Ishikawa (cell line): ENCODE measurements around the gene ACYP2.

Experiments
- CEBPB ChIP-seq: IDR thresholded peaks from 2 replicates; pipeline ENCODE4 v1.6.1; 2012
- CREB1 ChIP-seq: IDR thresholded peaks from 2 replicates; pipeline ENCODE4 v1.6.1; 2012; ENCODE audit warnings: low read depth
- EP300 ChIP-seq: IDR thresholded peaks from 2 replicates; pipeline ENCODE4 v1.6.1; 2012; ENCODE audit warnings: borderline replicate concordance
- NFIC ChIP-seq: IDR thresholded peaks from 2 replicates; pipeline ENCODE4 v1.6.1; 2012
- RAD21 ChIP-seq: IDR thresholded peaks from 2 replicates; pipeline ENCODE4 v1.6.1; 2012; ENCODE audit warnings: low read depth
- TCF12 ChIP-seq: IDR thresholded peaks from 2 replicates; pipeline ENCODE4 v1.6.1; 2012; ENCODE audit warnings: low read depth
- YY1 ChIP-seq: IDR thresholded peaks from 2 replicates; pipeline ENCODE4 v1.6.1; 2012; ENCODE audit warnings: low read depth
- TF ChIP-seq, protein P1 (sequence below): IDR thresholded peaks from 2 replicates; pipeline ENCODE4 v1.6.1; 2012
- TF ChIP-seq, protein P2 (sequence below): IDR thresholded peaks from 2 replicates; pipeline ENCODE4 v1.6.1; 2012; ENCODE audit warnings: low read depth, mild to moderate bottlenecking
- TF ChIP-seq, protein P3 (sequence below): IDR thresholded peaks from 2 replicates; pipeline ENCODE4 v1.6.1; 2012

DNA sequence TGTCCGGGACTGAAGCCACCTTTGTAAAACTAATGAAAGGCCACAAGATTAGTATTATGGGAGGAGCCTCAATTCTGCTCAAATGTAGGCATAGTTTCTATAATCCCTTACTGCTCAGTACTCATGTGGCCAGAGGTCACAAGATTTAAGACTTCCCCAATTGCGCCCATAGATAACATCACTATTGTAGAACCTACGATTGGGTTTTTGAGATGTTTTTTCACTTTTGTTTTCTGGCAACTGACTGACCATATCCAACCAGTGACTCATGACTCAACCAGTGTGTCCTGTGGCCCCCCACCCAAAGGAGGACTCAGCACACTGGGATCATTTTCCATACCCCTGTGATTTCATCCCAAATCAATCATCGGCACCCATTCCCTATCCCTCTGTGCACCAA, 155.8 kb downstream of the ACYP2 start:
- TF ChIP-seq, protein P1, sequence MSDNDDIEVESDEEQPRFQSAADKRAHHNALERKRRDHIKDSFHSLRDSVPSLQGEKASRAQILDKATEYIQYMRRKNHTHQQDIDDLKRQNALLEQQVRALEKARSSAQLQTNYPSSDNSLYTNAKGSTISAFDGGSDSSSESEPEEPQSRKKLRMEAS: no peak
- TF ChIP-seq NFIC: no peak
- TF ChIP-seq, protein P2, sequence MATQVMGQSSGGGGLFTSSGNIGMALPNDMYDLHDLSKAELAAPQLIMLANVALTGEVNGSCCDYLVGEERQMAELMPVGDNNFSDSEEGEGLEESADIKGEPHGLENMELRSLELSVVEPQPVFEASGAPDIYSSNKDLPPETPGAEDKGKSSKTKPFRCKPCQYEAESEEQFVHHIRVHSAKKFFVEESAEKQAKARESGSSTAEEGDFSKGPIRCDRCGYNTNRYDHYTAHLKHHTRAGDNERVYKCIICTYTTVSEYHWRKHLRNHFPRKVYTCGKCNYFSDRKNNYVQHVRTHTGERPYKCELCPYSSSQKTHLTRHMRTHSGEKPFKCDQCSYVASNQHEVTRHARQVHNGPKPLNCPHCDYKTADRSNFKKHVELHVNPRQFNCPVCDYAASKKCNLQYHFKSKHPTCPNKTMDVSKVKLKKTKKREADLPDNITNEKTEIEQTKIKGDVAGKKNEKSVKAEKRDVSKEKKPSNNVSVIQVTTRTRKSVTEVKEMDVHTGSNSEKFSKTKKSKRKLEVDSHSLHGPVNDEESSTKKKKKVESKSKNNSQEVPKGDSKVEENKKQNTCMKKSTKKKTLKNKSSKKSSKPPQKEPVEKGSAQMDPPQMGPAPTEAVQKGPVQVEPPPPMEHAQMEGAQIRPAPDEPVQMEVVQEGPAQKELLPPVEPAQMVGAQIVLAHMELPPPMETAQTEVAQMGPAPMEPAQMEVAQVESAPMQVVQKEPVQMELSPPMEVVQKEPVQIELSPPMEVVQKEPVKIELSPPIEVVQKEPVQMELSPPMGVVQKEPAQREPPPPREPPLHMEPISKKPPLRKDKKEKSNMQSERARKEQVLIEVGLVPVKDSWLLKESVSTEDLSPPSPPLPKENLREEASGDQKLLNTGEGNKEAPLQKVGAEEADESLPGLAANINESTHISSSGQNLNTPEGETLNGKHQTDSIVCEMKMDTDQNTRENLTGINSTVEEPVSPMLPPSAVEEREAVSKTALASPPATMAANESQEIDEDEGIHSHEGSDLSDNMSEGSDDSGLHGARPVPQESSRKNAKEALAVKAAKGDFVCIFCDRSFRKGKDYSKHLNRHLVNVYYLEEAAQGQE: no peak
- no peak for TF ChIP-seq RAD21
- TF ChIP-seq CEBPB: no peak
- TF ChIP-seq YY1: no peak
- TF ChIP-seq, protein P3, sequence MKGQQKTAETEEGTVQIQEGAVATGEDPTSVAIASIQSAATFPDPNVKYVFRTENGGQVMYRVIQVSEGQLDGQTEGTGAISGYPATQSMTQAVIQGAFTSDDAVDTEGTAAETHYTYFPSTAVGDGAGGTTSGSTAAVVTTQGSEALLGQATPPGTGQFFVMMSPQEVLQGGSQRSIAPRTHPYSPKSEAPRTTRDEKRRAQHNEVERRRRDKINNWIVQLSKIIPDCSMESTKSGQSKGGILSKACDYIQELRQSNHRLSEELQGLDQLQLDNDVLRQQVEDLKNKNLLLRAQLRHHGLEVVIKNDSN: no peak
- no peak for TF ChIP-seq EP300
- TF ChIP-seq CREB1: no peak
- no peak for TF ChIP-seq TCF12
